NCI-H128 (cell line): Measurements from ENCODE around the gene DGKD.

ENCODE experiments used
- DNase-seq: peaks from one replicate; lab custom pipeline; 2025; ENCODE audit not compliant: unreplicated experiment; lab: John Stamatoyannopoulos, UW

Gene DGKD

GRCh38 chr2:233490831-233491230, 136.5 kb downstream of the DGKD start:
- DNase-seq: no peak

- no peak for DNase-seq
Measured at GRCh38 chr2:233491326-233491725, 137.0 kb downstream of the DGKD start.

GRCh38 chr2:233492078-233492477, 137.8 kb downstream of the DGKD start:
- DNase-seq: no peak

GRCh38 chr2:233492751-233493150, 138.5 kb downstream of the DGKD start:
- DNase-seq: no peak

- DNase-seq: no peak
Measured at GRCh38 chr2:233495503-233496496, 141.5 kb downstream of the DGKD start.

- no peak for DNase-seq
Measured at GRCh38 chr2:233497692-233498091, 143.4 kb downstream of the DGKD start.

- DNase-seq: no peak
Measured at GRCh38 chr2:233498126-233498525, 143.8 kb downstream of the DGKD start.

- no peak for DNase-seq
Measured at GRCh38 chr2:233499928-233500327, 145.6 kb downstream of the DGKD start.

GRCh38 chr2:233501198-233502076, 147.1 kb downstream of the DGKD start:
- no peak for DNase-seq

GRCh38 chr2:233503481-233503880, 149.2 kb downstream of the DGKD start:
- no peak for DNase-seq

- DNase-seq: no peak
Measured at GRCh38 chr2:233503947-233504637, 149.8 kb downstream of the DGKD start.

- no peak for DNase-seq
Measured at GRCh38 chr2:233513953-233514655, 159.8 kb downstream of the DGKD start.

GRCh38 chr2:233519787-233520611, 165.7 kb downstream of the DGKD start:
- no peak for DNase-seq
